ENCODE data around the gene SAPCD2.

GRCh38 chr9:137070906-137071275, 534 bp upstream of the SAPCD2 start:
- no peak for TF ChIP-seq CTCF (conservative IDR thresholded peaks at IDR 0.05)
- TF ChIP-seq ZFX (IDR thresholded peaks at IDR 0.05): no peak
